Measurements from ENCODE around the gene UNG. TPM values are rescaled to one million over a fixed set of nuclear protein-coding genes. Genes with fewer than 3 reads are reported as not detected.

The UNG gene
- total RNA-seq, 1 donor from 2014 or later: 26.8 TPM

GRCh38 chr12:109156036-109156435 lies 58.6 kb downstream of the UNG start:
- DNase-seq: no peak

GRCh38 chr12:109156586-109156985 lies 59.2 kb downstream of the UNG start:
- no peak for DNase-seq

- no peak for DNase-seq
Measured at GRCh38 chr12:109157986-109158385, 60.6 kb downstream of the UNG start.

GRCh38 chr12:109160433-109160832 lies 63.0 kb downstream of the UNG start:
- no peak for DNase-seq

Small RNA genes within 50 kb of the gene (small RNA-seq; reads per million reads assigned to genes)
- not detected for gene RNA5SP372

Other genes starting within 250 kb of the UNG start
- gene SSH1, start 240.0 kb upstream of the UNG start, total RNA-seq: 7.5 TPM
- gene DAO, start 217.5 kb upstream of the UNG start, total RNA-seq: not detected
- gene SVOP, start 76.5 kb upstream of the UNG start, total RNA-seq: 30.9 TPM
- 17.6 TPM for gene USP30, start 45.0 kb upstream of the UNG start, total RNA-seq
- 25.1 TPM for gene ALKBH2, start 4.1 kb upstream of the UNG start, total RNA-seq
- gene ACACB, start 19.0 kb downstream of the UNG start, total RNA-seq: 3.4 TPM
- gene FOXN4, start 211.7 kb downstream of the UNG start, total RNA-seq: 0.16 TPM

All from occipital lobe (tissue), 3 donors.